Stimulated activated CD4-positive, alpha-beta T cell treated with anti-CD3 and anti-CD28 coated beads, Interleukin-4, amount 100 ng/mL, for 48 hours (primary cell): Measurements from ENCODE around the gene ANKRD11.
A peak's percentile ranks its signal among the peaks of the same experiment; 100 is the strongest.
"Not testable (repeated sequence)": the region's sequence is repeated elsewhere in the genome, so short reads cannot be mapped to it uniquely, and the experiment has no call there.

ENCODE experiments used
- DNase-seq, 2 donors: peaks; one replicate each; pipeline ENCODE4 v3.0.0-alpha.2; 2020; ENCODE audit warnings: low read depth in 2 of 2

ANKRD11 gene

DNA sequence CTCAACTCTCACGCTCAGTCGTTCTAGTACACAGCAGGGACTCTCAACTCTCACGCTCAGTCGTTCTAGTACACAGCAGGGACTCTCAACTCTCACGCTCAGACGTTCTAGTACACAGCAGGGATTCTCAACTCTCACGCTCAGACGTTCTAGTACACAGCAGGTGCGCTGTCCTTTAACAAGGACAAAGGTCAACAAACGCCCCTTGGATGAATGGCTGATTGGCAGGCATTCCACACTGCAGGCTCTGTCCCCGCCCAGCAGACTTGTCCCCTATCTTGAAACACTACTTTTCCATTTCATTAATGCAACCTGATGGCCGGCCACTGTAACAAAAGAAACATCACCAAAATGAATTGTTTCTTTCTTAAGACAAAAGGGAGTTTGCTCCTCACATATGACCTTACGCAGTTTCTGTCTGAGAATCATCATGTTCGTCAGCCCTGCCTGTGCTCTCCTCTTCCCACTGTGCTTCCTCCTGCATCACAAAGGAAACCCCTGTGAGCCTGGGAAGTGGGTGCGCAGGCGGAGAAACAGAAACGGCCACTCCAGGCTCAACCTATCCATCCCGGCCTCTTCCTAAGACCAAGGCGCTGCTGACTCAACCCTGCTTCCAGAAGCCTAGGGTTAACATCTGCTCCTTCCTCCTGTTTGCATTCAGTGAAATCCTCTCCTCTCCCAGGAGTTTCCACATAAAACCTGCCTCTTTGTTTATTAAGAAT, 59.8 kb downstream of the ANKRD11 start:
- no peak for DNase-seq

DNA sequence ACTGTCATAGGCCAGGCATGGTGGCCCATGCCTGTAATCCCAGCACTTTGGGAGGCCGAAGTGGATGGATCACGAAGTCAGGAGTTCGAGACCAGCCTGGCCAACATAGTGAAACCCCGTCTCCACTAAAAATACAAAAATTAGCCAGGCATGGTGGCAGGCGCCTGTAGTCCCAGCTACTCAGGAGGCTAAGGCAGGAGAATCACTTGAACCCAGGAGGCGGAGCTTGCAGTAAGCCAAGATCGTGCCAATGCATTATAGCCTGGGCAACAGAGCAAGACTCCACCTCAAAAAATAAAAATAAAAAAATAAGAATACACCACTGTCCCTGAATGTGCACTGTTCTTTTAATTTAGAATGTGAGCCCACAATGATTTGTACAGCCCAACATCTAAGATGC, 61.8 kb downstream of the ANKRD11 start:
- not testable (repeated sequence) for DNase-seq

DNA sequence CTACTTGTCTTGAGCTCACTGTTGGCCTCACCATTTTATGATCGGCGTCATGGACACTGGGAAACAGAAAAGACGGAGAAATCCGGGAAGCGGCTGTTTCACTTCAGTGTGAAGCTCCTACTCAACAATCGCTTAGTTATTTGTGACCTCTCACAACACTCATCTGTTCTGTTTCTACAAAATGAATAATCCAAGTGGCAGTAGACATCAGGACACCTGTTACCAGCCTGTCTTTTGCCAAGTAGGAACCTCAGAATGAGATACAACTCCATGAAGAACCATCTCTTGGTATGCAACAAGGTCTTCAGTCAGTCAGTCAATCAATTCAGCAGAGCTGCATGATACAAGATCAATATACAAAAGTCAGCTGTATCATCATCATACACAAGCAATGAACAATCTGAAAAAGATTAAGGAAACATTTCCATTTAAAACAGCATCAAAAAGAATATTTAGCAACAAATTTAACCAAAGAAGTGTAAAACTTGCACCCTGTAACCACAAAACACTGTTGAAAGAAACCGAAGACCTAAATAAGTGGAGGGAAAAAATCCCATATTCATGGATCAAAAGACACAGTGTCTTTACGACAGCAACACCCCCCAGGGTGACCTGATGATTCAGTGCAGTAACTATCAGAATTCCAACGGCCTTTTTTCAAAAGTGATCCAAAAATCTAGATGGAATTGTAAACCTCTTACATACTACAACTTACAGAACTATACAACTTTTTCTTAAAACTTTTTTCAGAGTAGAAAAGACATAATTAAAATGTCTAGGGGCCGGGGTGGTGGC, 63.4 kb downstream of the ANKRD11 start:
- no peak for DNase-seq

DNA sequence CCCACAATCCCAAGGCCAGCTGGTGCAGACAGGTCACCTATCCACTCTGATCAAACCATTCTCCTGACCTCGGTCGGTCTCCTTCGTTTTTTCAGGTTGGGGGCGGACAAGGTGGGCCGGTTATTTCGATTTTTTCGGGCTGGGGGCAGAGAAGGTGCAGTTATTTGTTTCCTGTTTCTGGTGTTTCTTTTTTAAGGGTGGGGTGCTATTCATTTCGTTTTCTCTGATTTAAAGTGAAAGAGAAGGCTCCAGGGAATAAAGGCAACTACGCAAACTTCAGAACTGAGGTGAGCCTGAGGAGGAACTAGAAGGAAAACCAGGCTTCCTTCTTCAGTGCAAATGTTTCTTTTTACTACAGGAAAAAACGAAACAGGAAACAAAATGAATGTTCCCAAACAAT, 64.8 kb downstream of the ANKRD11 start:
- no peak for DNase-seq

DNA sequence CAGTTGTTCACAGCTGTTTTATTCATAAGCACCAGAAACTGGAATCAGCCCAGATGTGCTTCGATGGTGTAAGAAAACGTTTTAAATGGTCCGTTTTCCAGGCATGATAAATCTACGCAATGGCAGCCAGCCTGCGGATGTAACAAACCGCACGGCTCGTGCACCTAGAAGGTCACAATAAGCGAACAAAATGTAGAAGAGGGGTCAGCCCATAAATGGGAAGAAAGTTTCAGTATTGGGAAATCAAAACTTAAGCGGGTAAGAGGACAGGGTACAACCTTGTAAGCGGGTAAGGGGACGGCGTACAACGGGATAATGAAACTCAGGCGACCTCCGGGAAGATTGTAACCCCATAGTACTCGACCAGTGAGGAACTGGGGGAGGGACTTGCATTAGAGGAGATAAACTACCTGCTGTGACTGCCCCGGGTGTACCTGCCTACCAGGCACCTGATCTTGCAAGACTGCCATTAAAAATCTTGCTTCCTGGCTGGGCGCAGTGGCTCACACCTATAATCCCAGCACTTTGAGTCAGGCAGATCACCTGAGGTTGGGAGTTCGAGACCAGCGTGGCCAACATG, 66.6 kb downstream of the ANKRD11 start:
- no peak for DNase-seq

DNA sequence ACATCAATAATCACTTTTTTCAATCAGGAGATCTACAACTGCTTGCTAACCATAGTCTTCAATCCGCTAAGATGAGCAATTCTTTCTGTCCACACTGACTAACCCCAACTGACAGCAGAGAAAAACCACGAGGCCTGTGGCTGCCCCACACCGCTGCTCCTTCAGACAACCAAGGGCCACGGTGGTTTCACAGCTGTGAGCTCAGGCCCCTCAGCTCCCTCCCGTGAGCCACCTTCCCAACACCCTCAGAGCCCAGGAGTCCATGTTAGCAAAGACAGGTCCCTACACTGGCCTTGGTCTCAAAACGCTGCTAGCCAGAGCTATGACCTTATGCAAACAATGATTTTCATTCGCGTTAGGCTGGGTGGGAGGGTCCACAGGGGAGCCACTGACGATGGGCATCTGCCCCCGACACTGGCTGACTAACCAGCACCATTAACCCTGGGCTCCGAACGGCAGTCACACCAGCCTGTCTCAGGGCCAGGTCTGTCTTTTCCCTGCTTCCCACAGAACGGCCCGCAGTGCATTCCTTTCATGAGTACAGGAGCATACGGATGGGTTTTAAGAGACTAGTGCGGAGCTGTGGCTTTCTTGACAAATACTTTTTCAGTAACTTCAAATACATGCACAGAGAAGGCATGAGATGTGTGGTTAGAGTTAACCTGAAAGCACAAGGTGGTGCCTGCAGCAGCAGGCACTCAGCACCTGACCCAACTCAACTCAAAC, 67.3 kb downstream of the ANKRD11 start:
- peak; percentile 51 to 58 for DNase-seq

DNA sequence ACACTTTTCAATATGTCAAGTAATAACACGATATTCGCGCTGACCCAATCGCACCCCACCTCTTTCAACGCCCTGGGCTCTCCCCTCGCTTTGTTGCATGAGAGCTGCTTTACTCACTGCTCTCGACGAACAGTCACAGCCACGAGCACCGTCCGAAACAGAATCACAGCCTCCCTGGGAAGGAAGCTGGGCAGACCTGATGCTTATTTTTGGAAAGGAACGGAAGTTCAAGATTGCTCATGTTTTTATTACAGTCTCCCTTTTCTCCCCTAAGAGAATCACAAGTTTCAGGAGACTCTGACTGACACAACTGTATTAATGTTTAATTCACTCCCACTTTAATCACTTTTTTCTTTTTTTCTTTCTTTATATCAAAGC, 67.8 kb downstream of the ANKRD11 start:
- no peak for DNase-seq

DNA sequence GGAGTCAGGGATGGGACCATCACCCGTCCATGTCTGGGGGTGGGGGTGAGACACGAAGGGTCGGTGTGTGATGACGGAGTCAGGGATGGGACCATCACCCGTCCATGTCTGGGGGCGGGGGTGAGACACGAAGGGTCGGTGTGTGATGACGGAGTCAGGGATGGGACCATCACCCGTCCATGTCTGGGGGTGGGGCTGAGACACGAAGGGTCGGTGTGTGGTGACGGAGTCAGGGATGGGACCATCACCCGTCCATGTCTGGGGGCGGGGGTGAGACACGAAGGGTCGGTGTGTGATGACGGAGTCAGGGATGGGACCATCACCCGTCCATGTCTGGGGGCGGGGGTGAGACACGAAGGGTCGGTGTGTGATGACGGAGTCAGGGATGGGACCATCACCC, 69.1 kb downstream of the ANKRD11 start:
- DNase-seq: not testable (repeated sequence)

DNA sequence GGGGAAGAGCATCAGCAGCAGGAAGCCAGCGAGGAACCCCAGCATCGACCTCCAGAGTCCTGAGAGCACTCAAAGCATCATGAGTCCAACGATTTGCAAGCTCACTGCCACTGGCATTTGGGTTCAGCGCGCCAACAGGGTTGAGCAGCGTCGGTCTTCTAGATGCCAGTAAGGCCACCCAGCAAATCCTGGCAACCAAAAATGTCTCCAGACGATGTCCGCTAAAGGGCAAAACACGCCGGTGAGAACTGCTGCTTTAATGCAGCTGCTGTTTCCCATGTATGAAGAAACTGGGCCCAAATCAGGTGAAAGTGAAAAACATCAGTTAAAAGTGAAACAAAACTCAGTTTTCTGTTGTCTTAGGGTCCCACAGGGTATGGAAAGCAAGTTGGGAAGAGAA, 70.2 kb downstream of the ANKRD11 start:
- DNase-seq: no peak

DNA sequence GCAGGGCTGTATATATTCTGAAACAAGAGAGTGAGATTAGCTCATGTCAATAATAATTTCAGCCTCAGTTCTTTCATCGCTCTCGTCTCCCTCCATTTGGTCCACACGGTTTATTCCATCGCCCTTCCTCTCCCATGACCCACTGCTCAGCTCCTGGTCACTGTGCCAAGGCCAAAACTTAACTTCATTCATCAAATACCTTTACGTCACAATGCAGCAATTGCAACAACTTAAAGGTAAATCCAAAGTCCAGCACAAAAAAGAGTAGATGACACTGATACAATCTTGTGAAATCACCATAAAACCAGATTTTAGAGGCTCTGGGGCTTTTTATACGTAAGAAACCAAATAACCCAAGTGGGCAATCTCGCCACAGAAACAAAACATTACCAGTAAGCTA, 72.0 kb downstream of the ANKRD11 start:
- no peak for DNase-seq

DNA sequence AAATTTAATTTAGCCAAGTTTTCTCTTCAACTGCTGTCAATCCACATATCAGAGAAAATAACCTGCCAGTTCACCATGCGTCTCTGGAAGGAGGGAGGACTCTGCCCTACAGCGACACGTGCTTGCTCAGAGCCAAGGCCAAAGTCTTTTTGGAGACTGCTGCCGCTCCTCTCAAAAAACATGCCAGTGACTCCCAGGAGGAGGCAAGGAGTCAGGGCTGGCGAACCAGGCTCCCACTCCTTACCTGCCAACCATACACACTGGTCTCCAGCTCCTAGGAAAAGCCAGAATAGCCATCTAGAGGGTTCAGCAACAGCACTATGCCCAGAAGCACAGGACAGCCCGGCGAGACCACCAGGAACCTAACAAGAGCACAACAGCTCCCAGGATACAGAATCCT, 73.0 kb downstream of the ANKRD11 start:
- no peak for DNase-seq

DNA sequence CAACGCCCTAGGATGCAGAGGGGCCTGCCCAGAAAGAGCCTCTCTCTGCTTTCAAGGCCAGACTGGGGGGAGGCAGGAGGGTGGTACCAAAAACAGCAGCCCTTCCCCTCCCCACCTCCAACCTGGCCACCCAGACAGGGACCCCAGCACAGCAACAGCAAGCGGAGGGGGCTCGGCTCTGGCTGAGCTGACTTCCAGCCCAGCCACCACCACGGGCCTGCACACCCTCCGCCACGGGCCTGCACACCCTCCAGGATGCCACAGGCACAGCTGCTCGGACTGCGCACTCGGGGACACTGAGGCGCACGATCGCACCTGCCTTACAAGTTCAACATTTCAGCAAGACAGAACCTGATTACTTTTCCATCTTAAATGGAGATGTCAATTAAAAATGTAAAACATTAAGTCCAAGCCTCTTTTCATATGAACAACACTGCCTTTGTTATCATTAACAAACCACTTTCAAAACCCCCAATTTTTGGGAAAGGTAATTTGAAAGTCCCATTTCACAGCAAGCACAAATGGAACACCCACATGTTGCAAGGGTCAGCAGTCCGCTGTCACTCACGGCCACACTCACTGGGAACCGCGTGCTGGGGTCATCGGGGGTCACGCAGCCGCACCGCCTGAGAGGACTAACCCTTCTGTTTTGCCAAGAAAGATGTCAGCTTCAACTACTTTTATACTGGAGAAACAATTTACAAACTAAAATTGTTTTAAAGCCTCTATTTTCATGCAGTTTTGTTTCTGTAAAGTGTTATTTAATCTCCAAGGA, 76.4 kb downstream of the ANKRD11 start:
- DNase-seq: no peak

DNA sequence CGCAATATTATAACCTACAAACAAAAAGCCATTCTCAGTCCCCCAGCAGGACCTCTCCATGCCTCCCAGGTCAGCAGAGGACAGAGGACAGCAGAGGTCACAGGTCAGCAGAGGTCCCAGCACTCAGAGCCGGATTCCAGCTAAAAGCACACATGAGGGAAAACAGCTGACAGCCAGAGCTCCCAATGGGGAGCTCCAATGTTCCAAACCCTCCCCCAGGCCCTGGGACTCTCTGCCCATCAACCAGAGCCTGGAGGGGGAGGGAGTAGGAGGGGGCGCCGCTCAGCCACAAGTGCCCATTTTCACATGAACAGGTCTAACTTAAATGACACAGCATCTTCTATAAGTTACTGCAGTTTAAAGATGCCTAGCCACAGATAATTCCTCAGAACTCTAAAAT, 77.5 kb downstream of the ANKRD11 start:
- no peak for DNase-seq

DNA sequence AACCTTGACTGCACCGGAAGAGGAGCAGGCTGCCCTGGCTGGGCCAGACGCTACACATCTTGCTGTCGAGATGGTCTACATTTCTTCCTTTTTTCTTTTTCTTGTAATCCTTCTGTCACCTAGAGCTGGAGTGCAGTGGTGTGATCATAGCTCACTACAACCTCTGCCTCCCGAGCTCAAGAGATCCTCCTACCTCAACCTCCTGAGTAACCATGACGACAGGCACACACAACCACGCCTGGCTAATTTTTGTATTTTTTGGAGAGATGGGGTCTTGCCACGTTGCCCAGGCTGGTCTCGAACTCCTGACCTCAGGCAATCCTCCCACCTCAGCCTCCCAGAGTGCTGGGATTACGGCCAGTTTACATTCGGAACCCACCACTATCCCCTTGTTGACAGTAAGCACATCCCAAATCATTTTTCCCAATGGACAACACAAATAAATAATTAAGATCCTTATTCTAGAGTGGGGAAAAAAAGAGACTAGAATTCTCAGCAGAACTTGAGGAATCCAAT, 79.0 kb downstream of the ANKRD11 start:
- DNase-seq: no peak

DNA sequence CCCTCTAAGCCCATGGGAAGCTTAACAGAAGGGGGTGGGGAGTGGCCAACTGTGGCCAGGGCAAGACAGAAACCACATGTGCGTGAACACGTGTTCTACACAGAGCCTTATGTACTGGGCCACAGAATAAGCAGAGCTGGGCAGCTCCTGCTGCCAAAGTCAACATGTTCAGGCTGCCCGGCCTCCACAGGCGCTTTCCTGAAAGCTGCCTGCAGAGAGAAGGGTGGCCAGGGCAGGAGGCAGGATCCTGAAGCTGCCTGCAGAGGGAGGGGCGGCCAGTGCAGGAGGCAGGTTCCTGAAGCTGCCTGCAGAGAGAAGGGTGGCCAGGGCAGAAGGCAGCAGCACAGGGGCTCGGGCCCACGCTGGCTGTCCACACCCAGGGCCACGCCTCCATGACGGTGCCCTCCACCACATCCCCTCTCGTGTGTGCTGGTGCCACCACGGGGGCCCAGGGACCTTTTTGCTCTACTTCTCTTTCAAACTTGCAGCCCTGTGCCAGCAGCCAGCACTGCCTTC, 79.5 kb downstream of the ANKRD11 start:
- no peak for DNase-seq

DNA sequence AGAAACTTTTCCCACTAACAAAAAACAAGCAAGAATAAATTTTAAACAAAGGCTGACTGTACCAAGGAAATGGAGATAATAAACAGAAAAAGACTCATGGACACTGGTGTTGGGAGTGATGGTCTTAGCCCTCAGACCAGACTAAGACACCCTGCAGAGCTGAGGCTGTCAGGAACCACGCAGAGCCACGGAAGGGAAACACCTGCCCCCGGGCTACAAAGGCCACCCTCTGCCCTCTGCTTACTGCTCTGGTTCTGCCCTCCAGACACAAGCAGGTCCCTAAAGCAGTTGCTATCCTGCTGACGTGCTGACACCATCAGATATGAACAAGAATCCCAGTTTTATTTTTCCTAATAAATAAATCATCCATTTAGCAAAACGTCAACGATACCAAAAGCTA, 80.0 kb downstream of the ANKRD11 start:
- DNase-seq: no peak

DNA sequence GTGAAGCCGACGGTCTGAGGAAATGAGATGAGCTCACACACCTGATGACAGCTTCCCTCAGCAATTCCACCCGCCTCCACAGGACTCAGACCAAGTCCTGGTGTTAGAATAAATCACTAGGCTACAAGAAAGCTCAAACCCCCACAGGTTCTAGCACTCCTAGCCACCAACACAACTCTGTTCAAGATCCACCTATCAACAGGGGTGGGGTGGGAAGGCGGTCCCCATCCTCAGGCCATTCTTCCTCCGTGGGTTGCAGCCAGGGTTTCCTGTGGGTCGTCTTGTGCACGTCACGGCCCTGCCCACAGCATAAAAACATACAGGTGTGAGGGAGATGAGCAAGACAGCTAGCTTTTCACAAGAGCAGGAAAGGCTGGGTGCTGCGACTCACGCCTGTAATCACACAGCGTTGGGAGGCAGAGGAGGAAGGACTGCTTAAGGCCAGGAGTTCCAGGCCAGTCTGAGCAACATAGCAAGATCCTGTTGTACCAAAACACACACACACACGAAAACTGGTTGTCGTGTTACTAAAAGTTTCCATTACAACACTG, 81.1 kb downstream of the ANKRD11 start:
- DNase-seq: peak; percentile 28 to 35

DNA sequence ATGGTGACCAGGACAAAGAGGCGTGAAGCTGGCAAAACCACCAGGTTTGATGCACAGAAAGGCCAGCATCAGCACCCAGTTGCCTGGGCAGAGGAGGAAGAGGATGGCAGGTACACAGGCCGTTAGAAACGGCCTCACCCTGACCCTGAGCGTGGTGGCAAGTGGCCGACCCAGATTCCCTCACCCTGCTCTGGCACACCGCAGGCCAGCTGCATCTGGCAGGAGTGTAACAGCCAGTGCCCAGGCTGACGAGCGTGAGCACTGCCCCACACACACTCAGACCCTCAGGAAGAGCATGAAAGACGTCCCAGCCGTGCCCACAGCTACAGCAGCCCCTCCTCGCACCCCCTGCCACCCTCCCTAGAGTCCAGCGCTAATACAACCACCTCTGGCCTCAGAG, 82.0 kb downstream of the ANKRD11 start:
- DNase-seq: no peak

DNA sequence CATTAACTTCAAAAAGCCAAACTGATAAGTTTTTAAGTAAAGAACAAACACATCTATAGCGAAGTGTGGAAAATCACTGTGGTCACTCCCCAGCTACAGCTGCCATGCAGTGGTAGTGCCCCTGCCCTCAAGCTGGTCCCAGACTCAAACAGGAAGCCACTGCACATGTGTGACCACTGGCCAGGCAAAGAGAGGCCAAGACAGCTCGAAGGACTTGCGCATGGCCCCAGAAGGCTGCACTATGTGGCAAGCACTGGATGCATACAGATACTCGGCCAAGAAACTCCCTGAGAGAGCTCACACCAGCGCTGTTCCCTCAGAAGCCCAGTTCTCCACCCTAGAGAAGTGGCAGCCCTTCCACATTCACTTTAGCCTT, 82.4 kb downstream of the ANKRD11 start:
- no peak for DNase-seq

DNA sequence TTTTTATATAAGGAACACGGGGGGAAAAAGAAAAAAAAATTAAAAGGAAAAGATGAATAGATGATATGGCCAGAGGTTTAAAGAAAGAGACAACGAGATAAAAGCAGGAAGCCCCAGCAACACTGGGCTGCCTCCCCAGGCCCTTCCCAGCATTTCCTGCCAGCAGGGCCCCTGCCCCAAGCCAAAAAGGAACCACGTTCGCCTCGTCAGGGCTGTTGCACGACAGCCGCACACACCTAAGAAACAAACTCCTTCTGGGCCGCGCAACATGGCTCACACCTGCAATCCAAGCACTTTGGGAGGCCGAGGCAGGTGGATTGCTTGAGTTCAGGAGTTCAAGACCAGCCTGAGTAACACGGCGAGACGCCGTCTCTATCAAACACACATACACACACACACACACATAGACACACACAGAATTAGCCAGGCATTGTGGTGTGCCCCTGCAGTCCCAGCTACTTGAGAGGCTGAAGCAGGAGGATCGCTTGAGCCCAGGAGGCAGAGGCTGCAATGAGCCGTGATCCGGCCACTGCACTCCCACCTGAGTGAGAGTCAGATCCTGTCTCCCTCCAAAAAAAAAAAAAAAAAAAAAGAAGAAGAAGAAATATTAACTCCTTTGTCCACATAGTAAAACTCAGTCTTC, 83.0 kb downstream of the ANKRD11 start:
- no peak for DNase-seq
